WTC11 (cell line): ENCODE data around the gene SLC39A7. TPM values are rescaled to one million over a fixed set of nuclear protein-coding genes. Genes with fewer than 3 reads are reported as not detected.
A peak's percentile ranks its signal among the peaks of the same experiment; 100 is the strongest.

ENCODE experiments used
- ATAC-seq: fragments of 200-7000 bp; cut with Tn5 transposase; 2 replicates; pipeline ENCODE4 v1.10.0; 2021; ENCODE audit warnings: mild to moderate bottlenecking, moderate library complexity
- CTCF ChIA-PET: fragments of 300-600 bp; sonication (Branson Sonifier 250); formaldehyde crosslinking; loops from one replicate; lab custom pipeline; 2021; ENCODE audit warnings: antibody characterized with exemption; lab: Charles Lee
- POLR2A ChIA-PET: fragments of 350-600 bp; sonication (Branson Sonifier 250); formaldehyde crosslinking; loops from one replicate; lab custom pipeline; 2021; ENCODE audit warnings: antibody characterized with exemption; lab: Charles Lee
- DNase-seq: peaks from one replicate; pipeline ENCODE4 v3.0.0; 2021; ENCODE audit warnings: low spot score
- H3K27ac Mint-ChIP-seq: 2 replicates; pipeline ENCODE4 v1.8.0; 2021; ENCODE audit warnings: mixed read lengths
- H3K27me3 Mint-ChIP-seq: 2 replicates; pipeline ENCODE4 v1.8.0; 2021; ENCODE audit warnings: low read depth, mild to moderate bottlenecking, moderate library complexity, mixed read lengths
- H3K36me3 Mint-ChIP-seq: 2 replicates; pipeline ENCODE4 v1.8.0; 2021; ENCODE audit warnings: mixed read lengths
- H3K4me1 Mint-ChIP-seq: 2 replicates; pipeline ENCODE4 v1.8.0; 2022; ENCODE audit warnings: mixed read lengths
- H3K4me3 Mint-ChIP-seq: 2 replicates; pipeline ENCODE4 v1.8.0; 2021; ENCODE audit warnings: mild to moderate bottlenecking, moderate library complexity, mixed read lengths
- H3K9me3 Mint-ChIP-seq: 2 replicates; pipeline ENCODE4 v1.8.0; 2021; ENCODE audit warnings: mixed read lengths
- ELF4 ChIP-seq: sonication (generic); formaldehyde crosslinking; IDR thresholded peaks from 2 replicates; pipeline ENCODE4 v1.8.1; 2022; ENCODE audit warnings: low read depth, mild to moderate bottlenecking, moderate library complexity, missing genetic modification reagents
- ETV6 ChIP-seq: sonication (generic); formaldehyde crosslinking; IDR thresholded peaks from 2 replicates; pipeline ENCODE4 v1.8.1; 2022; ENCODE audit warnings: mild to moderate bottlenecking, missing genetic modification reagents
- FOXP1 ChIP-seq: sonication (generic); formaldehyde crosslinking; IDR thresholded peaks from 2 replicates; pipeline ENCODE4 v1.8.0; 2022; ENCODE audit warnings: missing genetic modification reagents, mild to moderate bottlenecking, moderate library complexity, borderline replicate concordance
- SMAD3 ChIP-seq: sonication (generic); formaldehyde crosslinking; IDR thresholded peaks from 2 replicates; pipeline ENCODE4 v1.8.0; 2022; ENCODE audit warnings: missing genetic modification reagents, mild to moderate bottlenecking, borderline replicate concordance
- SMAD4 ChIP-seq: sonication (generic); formaldehyde crosslinking; IDR thresholded peaks from 2 replicates; pipeline ENCODE4 v1.8.0; 2022; ENCODE audit warnings: mild to moderate bottlenecking, missing genetic modification reagents
- TEAD4 ChIP-seq: sonication (generic); formaldehyde crosslinking; IDR thresholded peaks from 2 replicates; pipeline ENCODE4 v1.8.0; 2022; ENCODE audit warnings: mild to moderate bottlenecking, missing genetic modification reagents
- TP53 ChIP-seq: sonication (generic); formaldehyde crosslinking; IDR thresholded peaks from 2 replicates; pipeline ENCODE4 v1.8.1; 2023; ENCODE audit warnings: mild to moderate bottlenecking, missing genetic modification reagents
- total RNA-seq: library from RNA; stranded (reverse); gene quantifications from 3 replicates; pipeline ENCODE4 v1.2.3, GENCODE V29; 2021
- TF ChIP-seq, protein P1 (sequence below): sonication (generic); formaldehyde crosslinking; IDR thresholded peaks from 2 replicates; pipeline ENCODE4 v1.8.1; 2023; ENCODE audit warnings: mild to moderate bottlenecking, missing genetic modification reagents, moderate library complexity
- TF ChIP-seq, protein P2 (sequence below): fragments of 250-450 bp; sonication (Bioruptor Pico); IDR thresholded peaks from 2 replicates; pipeline ENCODE4 v1.8.0; 2021; ENCODE audit warnings: mild to moderate bottlenecking
- TF ChIP-seq, protein P3 (sequence below): sonication (generic); formaldehyde crosslinking; IDR thresholded peaks from 2 replicates; pipeline ENCODE4 v1.8.1; 2022; ENCODE audit warnings: mild to moderate bottlenecking, moderate library complexity, missing genetic modification reagents
- TF ChIP-seq, protein P4 (sequence below): sonication (generic); formaldehyde crosslinking; IDR thresholded peaks from 2 replicates; pipeline ENCODE4 v1.8.0; 2022; ENCODE audit warnings: missing genetic modification reagents
- TF ChIP-seq, protein P5 (sequence below): sonication (generic); formaldehyde crosslinking; IDR thresholded peaks from 2 replicates; pipeline ENCODE4 v1.8.0; 2023; ENCODE audit warnings: mild to moderate bottlenecking, missing genetic modification reagents
- TF ChIP-seq, protein P6 (sequence below): sonication (generic); formaldehyde crosslinking; IDR thresholded peaks from 2 replicates; pipeline ENCODE4 v1.8.1; 2022; ENCODE audit warnings: missing genetic modification reagents, borderline replicate concordance
- TF ChIP-seq, protein P7 (sequence below): fragments of 250-450 bp; sonication (Bioruptor Pico); IDR thresholded peaks from 2 replicates; pipeline ENCODE4 v1.9.0; 2021; ENCODE audit warnings: mild to moderate bottlenecking

The SLC39A7 gene
- total RNA-seq, 1 experiment from 2014 or later: 163 TPM

DNA sequence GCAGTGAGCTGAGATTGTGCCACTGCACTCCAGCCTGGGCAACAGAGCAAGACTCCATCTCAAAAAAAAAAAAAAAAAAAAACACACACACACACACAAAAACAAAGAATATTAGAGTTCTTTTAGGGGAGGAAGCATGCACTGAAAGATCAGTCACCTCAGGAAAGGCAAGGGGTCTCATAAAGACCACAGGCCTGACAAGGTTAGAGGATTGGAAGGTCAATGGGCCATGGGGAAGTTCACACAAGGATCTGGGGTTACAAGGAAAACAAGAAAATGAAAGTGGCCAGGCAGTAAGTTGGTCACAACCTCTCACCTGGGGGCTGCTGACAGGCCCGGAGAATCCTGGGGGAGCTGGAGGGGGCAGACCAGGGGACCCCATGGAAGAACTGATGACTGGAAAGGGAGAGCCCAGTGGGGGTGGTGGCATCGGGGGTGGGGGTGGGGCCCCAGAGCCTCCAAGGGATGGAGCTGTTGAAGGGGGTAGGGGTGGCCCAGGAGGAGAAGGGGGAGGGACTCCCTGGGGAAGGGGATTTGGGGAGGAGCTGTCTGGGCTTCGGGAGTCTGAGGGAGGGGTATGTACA is 1.7 kb upstream of the SLC39A7 start:
- H3K4me3 Mint-ChIP-seq: peak overlapping the region; percentile 97
- no peaks in the 10 kb centered on the region for H3K27me3 Mint-ChIP-seq
- H3K9me3 Mint-ChIP-seq: no peaks in the 10 kb centered on the region
- peak overlapping the region; percentile 82 for H3K27ac Mint-ChIP-seq
- TF ChIP-seq, protein P1, sequence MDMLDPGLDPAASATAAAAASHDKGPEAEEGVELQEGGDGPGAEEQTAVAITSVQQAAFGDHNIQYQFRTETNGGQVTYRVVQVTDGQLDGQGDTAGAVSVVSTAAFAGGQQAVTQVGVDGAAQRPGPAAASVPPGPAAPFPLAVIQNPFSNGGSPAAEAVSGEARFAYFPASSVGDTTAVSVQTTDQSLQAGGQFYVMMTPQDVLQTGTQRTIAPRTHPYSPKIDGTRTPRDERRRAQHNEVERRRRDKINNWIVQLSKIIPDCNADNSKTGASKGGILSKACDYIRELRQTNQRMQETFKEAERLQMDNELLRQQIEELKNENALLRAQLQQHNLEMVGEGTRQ (CRISPR knock-in tag): no peak
- TF ChIP-seq, protein P2, sequence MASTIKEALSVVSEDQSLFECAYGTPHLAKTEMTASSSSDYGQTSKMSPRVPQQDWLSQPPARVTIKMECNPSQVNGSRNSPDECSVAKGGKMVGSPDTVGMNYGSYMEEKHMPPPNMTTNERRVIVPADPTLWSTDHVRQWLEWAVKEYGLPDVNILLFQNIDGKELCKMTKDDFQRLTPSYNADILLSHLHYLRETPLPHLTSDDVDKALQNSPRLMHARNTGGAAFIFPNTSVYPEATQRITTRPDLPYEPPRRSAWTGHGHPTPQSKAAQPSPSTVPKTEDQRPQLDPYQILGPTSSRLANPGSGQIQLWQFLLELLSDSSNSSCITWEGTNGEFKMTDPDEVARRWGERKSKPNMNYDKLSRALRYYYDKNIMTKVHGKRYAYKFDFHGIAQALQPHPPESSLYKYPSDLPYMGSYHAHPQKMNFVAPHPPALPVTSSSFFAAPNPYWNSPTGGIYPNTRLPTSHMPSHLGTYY: no peak
- TF ChIP-seq, protein P3, sequence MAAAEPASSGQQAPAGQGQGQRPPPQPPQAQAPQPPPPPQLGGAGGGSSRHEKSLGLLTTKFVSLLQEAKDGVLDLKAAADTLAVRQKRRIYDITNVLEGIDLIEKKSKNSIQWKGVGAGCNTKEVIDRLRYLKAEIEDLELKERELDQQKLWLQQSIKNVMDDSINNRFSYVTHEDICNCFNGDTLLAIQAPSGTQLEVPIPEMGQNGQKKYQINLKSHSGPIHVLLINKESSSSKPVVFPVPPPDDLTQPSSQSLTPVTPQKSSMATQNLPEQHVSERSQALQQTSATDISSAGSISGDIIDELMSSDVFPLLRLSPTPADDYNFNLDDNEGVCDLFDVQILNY (CRISPR knock-in tag): no peak
- TF ChIP-seq, protein P4, sequence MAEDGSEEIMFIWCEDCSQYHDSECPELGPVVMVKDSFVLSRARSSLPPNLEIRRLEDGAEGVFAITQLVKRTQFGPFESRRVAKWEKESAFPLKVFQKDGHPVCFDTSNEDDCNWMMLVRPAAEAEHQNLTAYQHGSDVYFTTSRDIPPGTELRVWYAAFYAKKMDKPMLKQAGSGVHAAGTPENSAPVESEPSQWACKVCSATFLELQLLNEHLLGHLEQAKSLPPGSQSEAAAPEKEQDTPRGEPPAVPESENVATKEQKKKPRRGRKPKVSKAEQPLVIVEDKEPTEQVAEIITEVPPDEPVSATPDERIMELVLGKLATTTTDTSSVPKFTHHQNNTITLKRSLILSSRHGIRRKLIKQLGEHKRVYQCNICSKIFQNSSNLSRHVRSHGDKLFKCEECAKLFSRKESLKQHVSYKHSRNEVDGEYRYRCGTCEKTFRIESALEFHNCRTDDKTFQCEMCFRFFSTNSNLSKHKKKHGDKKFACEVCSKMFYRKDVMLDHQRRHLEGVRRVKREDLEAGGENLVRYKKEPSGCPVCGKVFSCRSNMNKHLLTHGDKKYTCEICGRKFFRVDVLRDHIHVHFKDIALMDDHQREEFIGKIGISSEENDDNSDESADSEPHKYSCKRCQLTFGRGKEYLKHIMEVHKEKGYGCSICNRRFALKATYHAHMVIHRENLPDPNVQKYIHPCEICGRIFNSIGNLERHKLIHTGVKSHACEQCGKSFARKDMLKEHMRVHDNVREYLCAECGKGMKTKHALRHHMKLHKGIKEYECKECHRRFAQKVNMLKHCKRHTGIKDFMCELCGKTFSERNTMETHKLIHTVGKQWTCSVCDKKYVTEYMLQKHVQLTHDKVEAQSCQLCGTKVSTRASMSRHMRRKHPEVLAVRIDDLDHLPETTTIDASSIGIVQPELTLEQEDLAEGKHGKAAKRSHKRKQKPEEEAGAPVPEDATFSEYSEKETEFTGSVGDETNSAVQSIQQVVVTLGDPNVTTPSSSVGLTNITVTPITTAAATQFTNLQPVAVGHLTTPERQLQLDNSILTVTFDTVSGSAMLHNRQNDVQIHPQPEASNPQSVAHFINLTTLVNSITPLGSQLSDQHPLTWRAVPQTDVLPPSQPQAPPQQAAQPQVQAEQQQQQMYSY: no peak
- TF ChIP-seq SMAD3 (CRISPR knock-in tag) (no peak), TEAD4 (no peak), TP53 (CRISPR knock-in tag) (no peak), ELF4 (CRISPR knock-in tag) (no peak), ETV6 (no peak), FOXP1 (CRISPR knock-in tag) (no peak), SMAD4 (CRISPR knock-in tag) (no peak)
- TF ChIP-seq, protein P5, sequence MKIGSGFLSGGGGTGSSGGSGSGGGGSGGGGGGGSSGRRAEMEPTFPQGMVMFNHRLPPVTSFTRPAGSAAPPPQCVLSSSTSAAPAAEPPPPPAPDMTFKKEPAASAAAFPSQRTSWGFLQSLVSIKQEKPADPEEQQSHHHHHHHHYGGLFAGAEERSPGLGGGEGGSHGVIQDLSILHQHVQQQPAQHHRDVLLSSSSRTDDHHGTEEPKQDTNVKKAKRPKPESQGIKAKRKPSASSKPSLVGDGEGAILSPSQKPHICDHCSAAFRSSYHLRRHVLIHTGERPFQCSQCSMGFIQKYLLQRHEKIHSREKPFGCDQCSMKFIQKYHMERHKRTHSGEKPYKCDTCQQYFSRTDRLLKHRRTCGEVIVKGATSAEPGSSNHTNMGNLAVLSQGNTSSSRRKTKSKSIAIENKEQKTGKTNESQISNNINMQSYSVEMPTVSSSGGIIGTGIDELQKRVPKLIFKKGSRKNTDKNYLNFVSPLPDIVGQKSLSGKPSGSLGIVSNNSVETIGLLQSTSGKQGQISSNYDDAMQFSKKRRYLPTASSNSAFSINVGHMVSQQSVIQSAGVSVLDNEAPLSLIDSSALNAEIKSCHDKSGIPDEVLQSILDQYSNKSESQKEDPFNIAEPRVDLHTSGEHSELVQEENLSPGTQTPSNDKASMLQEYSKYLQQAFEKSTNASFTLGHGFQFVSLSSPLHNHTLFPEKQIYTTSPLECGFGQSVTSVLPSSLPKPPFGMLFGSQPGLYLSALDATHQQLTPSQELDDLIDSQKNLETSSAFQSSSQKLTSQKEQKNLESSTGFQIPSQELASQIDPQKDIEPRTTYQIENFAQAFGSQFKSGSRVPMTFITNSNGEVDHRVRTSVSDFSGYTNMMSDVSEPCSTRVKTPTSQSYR (CRISPR knock-in tag): no peak
- TF ChIP-seq, protein P6, sequence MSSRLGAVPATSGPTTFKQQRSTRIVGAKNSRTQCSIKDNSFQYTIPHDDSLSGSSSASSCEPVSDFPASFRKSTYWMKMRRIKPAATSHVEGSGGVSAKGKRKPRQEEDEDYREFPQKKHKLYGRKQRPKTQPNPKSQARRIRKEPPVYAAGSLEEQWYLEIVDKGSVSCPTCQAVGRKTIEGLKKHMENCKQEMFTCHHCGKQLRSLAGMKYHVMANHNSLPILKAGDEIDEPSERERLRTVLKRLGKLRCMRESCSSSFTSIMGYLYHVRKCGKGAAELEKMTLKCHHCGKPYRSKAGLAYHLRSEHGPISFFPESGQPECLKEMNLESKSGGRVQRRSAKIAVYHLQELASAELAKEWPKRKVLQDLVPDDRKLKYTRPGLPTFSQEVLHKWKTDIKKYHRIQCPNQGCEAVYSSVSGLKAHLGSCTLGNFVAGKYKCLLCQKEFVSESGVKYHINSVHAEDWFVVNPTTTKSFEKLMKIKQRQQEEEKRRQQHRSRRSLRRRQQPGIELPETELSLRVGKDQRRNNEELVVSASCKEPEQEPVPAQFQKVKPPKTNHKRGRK (CRISPR knock-in tag): no peak
- TF ChIP-seq, protein P7, sequence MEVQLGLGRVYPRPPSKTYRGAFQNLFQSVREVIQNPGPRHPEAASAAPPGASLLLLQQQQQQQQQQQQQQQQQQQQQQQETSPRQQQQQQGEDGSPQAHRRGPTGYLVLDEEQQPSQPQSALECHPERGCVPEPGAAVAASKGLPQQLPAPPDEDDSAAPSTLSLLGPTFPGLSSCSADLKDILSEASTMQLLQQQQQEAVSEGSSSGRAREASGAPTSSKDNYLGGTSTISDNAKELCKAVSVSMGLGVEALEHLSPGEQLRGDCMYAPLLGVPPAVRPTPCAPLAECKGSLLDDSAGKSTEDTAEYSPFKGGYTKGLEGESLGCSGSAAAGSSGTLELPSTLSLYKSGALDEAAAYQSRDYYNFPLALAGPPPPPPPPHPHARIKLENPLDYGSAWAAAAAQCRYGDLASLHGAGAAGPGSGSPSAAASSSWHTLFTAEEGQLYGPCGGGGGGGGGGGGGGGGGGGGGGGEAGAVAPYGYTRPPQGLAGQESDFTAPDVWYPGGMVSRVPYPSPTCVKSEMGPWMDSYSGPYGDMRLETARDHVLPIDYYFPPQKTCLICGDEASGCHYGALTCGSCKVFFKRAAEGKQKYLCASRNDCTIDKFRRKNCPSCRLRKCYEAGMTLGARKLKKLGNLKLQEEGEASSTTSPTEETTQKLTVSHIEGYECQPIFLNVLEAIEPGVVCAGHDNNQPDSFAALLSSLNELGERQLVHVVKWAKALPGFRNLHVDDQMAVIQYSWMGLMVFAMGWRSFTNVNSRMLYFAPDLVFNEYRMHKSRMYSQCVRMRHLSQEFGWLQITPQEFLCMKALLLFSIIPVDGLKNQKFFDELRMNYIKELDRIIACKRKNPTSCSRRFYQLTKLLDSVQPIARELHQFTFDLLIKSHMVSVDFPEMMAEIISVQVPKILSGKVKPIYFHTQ (CRISPR knock-in tag): no peak
- POLR2A ChIA-PET: interaction anchor here (0.9 kb wide), 1 partner anchor 10 kb away, joined by 6 read pairs; the partner anchor contains the start of gene RING1
- no peak for DNase-seq
- ATAC-seq: no peak
- H3K36me3 Mint-ChIP-seq: peaks cover 44% of the 10 kb centered on the region
- CTCF ChIA-PET: interaction anchor here (0.9 to 2.2 kb wide), 6 partner anchors 9 to 81 kb away, joined by 3 to 20 read pairs (median 4); no protein-coding TSS in a partner anchor
- H3K4me1 Mint-ChIP-seq: peaks cover 45% of the 10 kb centered on the region
